ENCODE results near the gene OR1K1. TPM values are rescaled to one million over a fixed set of nuclear protein-coding genes. Genes with fewer than 3 reads are reported as not detected.

The OR1K1 gene
- polyA plus RNA-seq, 2 of the 4 experiments (the other 2 are of a cell fraction): not detected

GRCh38 chr9:122816163-122816867 lies 16.4 kb downstream of the OR1K1 start:
- CTCF ChIA-PET: interaction anchor here (0.7 to 1.9 kb wide), 6 partner anchors 9 to 1270 kb away, joined by 3 to 5 read pairs (median 3); no protein-coding TSS in a partner anchor

GRCh38 chr9:122819326-122819725 lies 19.4 kb downstream of the OR1K1 start:
- WGBS (ENCODE audit: missing lambda C conversion rate): 38% methylated on average over 3 of the region's 3 CpGs
- CTCF ChIA-PET: interaction anchor here (1.0 to 3.6 kb wide), 5 partner anchors 10 to 1111 kb away, joined by 3 to 23 read pairs (median 4); no protein-coding TSS in a partner anchor
- H3K9me3 ChIP-seq: no peaks in the 10 kb centered on the region
- FAIRE-seq (no peak), DNase-seq (ENCODE audit: low read depth in 1 of 2, low spot score in 1 of 2) (no peak), ATAC-seq (peak in 1 of 2 experiments; percentile 70; a peak in 3 of 6 replicates)
- no peak overlapping the region for H3K27ac ChIP-seq
- no peak overlapping the region for H3K4me3 ChIP-seq
- POLR2A ChIA-PET: no interaction called here
- TF ChIP-seq KDM1A (IDR thresholded peaks at IDR 0.05; ENCODE audit: low read depth): no peak
- TF ChIP-seq MAX (IDR thresholded peaks at IDR 0.05): no peak
- no peak for TF ChIP-seq HDAC2 (IDR thresholded peaks at IDR 0.05)
- no peak for TF ChIP-seq HOXB5 (CRISPR knock-in tag; IDR thresholded peaks at IDR 0.05)
- TF ChIP-seq SREBF2 (IDR thresholded peaks at IDR 0.05): no peak
- TF ChIP-seq SMC3 (IDR thresholded peaks at IDR 0.05): no peak
- no peak for TF ChIP-seq POLR2A (IDR thresholded peaks at IDR 0.05; ENCODE audit: low read length)
- H3K4me1 ChIP-seq: peaks cover 18% of the 10 kb centered on the region; the same call in 2 of the 3 replicates
- H3K4me2 ChIP-seq: peak overlapping the region; percentile 15; the same call in 1 of the 3 replicates

More at GRCh38 chr9:122816163-122816867, 16.4 kb downstream of the OR1K1 start:
- no peaks in the 10 kb centered on the region for H3K9me3 ChIP-seq
- 92% methylated on average over 17 of the region's 17 CpGs for WGBS (ENCODE audit: missing lambda C conversion rate)
- DNase-seq (ENCODE audit: low read depth in 1 of 2, low spot score in 1 of 2): no peak
- no peak overlapping the region for H3K27ac ChIP-seq
- peaks cover 19% of the 10 kb centered on the region; the same call in 2 of the 3 replicates for H3K4me1 ChIP-seq
- no peak for ATAC-seq
- POLR2A ChIA-PET: no interaction called here
- H3K4me3 ChIP-seq: no peak overlapping the region
- TF ChIP-seq HES2 (IDR thresholded peaks at IDR 0.05): no peak
- no peak for TF ChIP-seq TP53 (CRISPR knock-in tag; IDR thresholded peaks at IDR 0.05)
- TF ChIP-seq JUN (IDR thresholded peaks at IDR 0.05): no peak
- TF ChIP-seq, protein P1, sequence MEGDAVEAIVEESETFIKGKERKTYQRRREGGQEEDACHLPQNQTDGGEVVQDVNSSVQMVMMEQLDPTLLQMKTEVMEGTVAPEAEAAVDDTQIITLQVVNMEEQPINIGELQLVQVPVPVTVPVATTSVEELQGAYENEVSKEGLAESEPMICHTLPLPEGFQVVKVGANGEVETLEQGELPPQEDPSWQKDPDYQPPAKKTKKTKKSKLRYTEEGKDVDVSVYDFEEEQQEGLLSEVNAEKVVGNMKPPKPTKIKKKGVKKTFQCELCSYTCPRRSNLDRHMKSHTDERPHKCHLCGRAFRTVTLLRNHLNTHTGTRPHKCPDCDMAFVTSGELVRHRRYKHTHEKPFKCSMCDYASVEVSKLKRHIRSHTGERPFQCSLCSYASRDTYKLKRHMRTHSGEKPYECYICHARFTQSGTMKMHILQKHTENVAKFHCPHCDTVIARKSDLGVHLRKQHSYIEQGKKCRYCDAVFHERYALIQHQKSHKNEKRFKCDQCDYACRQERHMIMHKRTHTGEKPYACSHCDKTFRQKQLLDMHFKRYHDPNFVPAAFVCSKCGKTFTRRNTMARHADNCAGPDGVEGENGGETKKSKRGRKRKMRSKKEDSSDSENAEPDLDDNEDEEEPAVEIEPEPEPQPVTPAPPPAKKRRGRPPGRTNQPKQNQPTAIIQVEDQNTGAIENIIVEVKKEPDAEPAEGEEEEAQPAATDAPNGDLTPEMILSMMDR (IDR thresholded peaks at IDR 0.05): no peak
- TF ChIP-seq CEBPB (IDR thresholded peaks at IDR 0.05): no peak
- TF ChIP-seq KDM5A (IDR thresholded peaks at IDR 0.05): no peak
- TF ChIP-seq MAX (IDR thresholded peaks at IDR 0.05): no peak
- TF ChIP-seq BCL3 (IDR thresholded peaks at IDR 0.05): no peak
- TF ChIP-seq NR3C1 (IDR thresholded peaks at IDR 0.05): no peak
- FAIRE-seq: no peak
- no peak overlapping the region for H3K4me2 ChIP-seq

DNA sequence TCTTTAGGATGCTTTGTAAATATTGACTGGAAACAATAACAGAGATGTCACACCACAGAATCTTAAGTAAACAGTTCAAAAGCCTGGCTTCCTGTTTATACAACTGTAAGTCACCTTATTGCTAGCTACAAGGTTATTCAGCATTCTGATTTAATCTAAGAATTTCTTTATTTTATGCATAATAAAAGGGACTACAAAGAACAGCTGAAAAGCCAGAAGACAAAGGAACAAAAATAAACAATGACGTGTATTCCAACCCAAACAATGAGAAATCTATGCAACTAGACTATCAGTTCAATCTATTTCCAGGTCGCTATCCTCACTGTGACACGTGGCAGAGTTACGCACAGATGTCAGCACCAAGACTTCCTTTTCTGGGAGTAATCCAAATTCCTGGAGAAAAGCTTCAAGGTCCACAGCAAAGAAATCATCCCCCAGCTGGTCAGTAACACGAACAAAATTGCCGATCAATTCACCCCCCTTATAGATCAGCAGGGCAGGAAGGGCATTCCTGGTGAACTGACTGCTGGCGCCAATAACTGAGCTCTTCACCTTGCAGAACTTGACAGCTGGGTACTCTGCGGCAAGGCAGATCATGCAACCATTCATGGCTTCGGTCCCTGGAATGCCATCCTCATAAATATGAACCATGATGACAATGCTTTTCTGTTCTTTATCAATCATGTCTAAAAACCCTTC lies 20.0 kb downstream of the OR1K1 start:
- peak overlapping the region; percentile 15; the same call in 1 of the 3 replicates for H3K4me2 ChIP-seq
- DNase-seq (ENCODE audit: low read depth in 1 of 2, low spot score in 1 of 2) (no peak), FAIRE-seq (no peak), ATAC-seq (0 out of 6 replicates have a peak, but pooled peaks of 1 of the 2 experiments have one; percentile 20)
- ChIA-PET CTCF (interaction anchor here (1.1 to 3.6 kb wide), 4 partner anchors 10 to 721 kb away, joined by 3 to 23 read pairs (median 5); no protein-coding TSS in a partner anchor), POLR2A (no interaction called here)
- H3K27ac ChIP-seq: no peak overlapping the region
- H3K4me3 ChIP-seq: no peak overlapping the region
- peaks cover 15% of the 10 kb centered on the region; the same call in 2 of the 3 replicates for H3K4me1 ChIP-seq
- WGBS (ENCODE audit: missing lambda C conversion rate): 62% methylated on average over 9 of the region's 9 CpGs
- H3K9me3 ChIP-seq: no peaks in the 10 kb centered on the region
- TF ChIP-seq CHD2 (IDR thresholded peaks at IDR 0.05; ENCODE audit: low read length, partially characterized antibody): no peak
- no peak for TF ChIP-seq MYC (IDR thresholded peaks at IDR 0.05; ENCODE audit: borderline replicate concordance, low read length)
- no peak for TF ChIP-seq ZSCAN20 (CRISPR knock-in tag; IDR thresholded peaks at IDR 0.05)
- TF ChIP-seq RARB (CRISPR knock-in tag; IDR thresholded peaks at IDR 0.05): no peak
- TF ChIP-seq CBX2 (IDR thresholded peaks at IDR 0.05; ENCODE audit: borderline replicate concordance, low read depth): no peak
- no peak for TF ChIP-seq RAD21 (conservative IDR thresholded peaks at IDR 0.05 in 1 of 2, IDR thresholded peaks at IDR 0.05 in 1 of 2)
- TF ChIP-seq USF2 (IDR thresholded peaks at IDR 0.05): no peak
- TF ChIP-seq HOXA7 (CRISPR knock-in tag; IDR thresholded peaks at IDR 0.05): no peak
- no peak for TF ChIP-seq TFCP2L1 (CRISPR knock-in tag; IDR thresholded peaks at IDR 0.05)
- TF ChIP-seq, protein P1 (IDR thresholded peaks at IDR 0.05): no peak
- no peak for TF ChIP-seq FOXS1 (CRISPR knock-in tag; IDR thresholded peaks at IDR 0.05)

Measured in A549 (cell line).